A673 (cell line): ENCODE data around the gene PALD1. TPM values are rescaled to one million over a fixed set of nuclear protein-coding genes. Genes with fewer than 3 reads are reported as not detected.

ENCODE experiments used
- BruUV-seq: library from RNA; stranded (reverse); fragments of 400-500 nt; replicated peaks from 2 replicates; lab custom pipeline; 2021; lab: Mats Ljungman, UMichigan
- CTCF ChIA-PET: fragments of 300-600 bp; sonication (Branson Sonifier 250); formaldehyde crosslinking; loops from one replicate; lab custom pipeline; 2022; ENCODE audit warnings: antibody characterized with exemption; lab: Charles Lee
- POLR2A ChIA-PET: fragments of 300-600 bp; sonication (Branson Sonifier 250); formaldehyde crosslinking; loops from one replicate; lab custom pipeline; 2022; ENCODE audit warnings: antibody characterized with exemption; ENCODE audit not compliant: low non-redundant PET; lab: Charles Lee
- DNase-seq: peaks from one replicate; pipeline ENCODE4 v3.0.0-alpha.2; 2015; ENCODE audit warnings: low spot score
- H3K27ac ChIP-seq: fragments of 200-600 bp; sonication (generic); 2 replicates; pipeline ENCODE4 v1.5.1; 2016; ENCODE audit warnings: mixed run types, low read depth, mild to moderate bottlenecking, mixed read lengths, antibody characterized with exemption, low read length; ENCODE audit not compliant: poor library complexity, severe bottlenecking
- H3K27me3 ChIP-seq: fragments of 200-600 bp; sonication (generic); replicated peaks from 2 replicates; pipeline ENCODE4 v1.6.1; 2017; ENCODE audit warnings: mixed run types, low read depth, mild to moderate bottlenecking, mixed read lengths, antibody characterized with exemption, low read length; ENCODE audit not compliant: insufficient read depth, poor library complexity
- H3K36me3 ChIP-seq: fragments of 200-600 bp; sonication (generic); 2 replicates; pipeline ENCODE4 v1.6.1; 2016; ENCODE audit warnings: mixed run types, mild to moderate bottlenecking, mixed read lengths, antibody characterized with exemption, low read length; ENCODE audit not compliant: insufficient read depth, poor library complexity, severe bottlenecking
- H3K4me1 ChIP-seq: fragments of 200-600 bp; sonication (generic); 2 replicates; pipeline ENCODE4 v1.6.1; 2017; ENCODE audit warnings: mixed run types, mild to moderate bottlenecking, mixed read lengths, antibody characterized with exemption, low read length; ENCODE audit not compliant: insufficient read depth, poor library complexity, severe bottlenecking
- H3K4me3 ChIP-seq: fragments of 200-600 bp; sonication (generic); 2 replicates; pipeline ENCODE4 v1.5.1; 2016; ENCODE audit warnings: low read depth, mixed run types, mild to moderate bottlenecking, mixed read lengths, low read length; ENCODE audit not compliant: poor library complexity, severe bottlenecking
- H3K9me3 ChIP-seq: fragments of 200-600 bp; sonication (generic); 2 replicates; pipeline ENCODE4 v1.6.1; 2016; ENCODE audit warnings: mixed run types, low read depth, mild to moderate bottlenecking, mixed read lengths, antibody characterized with exemption, low read length; ENCODE audit not compliant: poor library complexity, severe bottlenecking
- CTCF ChIP-seq: fragments of 300-800, 200-600 bp; sonication (generic); conservative IDR thresholded peaks from 2 replicates; pipeline ENCODE4 v1.5.1; 2017; ENCODE audit warnings: low read depth, mild to moderate bottlenecking, antibody characterized with exemption, low read length, moderate library complexity, mixed read lengths
- EZH2 ChIP-seq: fragments of 200-600 bp; sonication (generic); IDR thresholded peaks from 2 replicates; pipeline ENCODE4 v1.6.1; 2017; ENCODE audit warnings: borderline replicate concordance, low read depth, mild to moderate bottlenecking, mixed read lengths, antibody characterized with exemption, low read length; ENCODE audit not compliant: poor library complexity, severe bottlenecking
- intact Hi-C: fragments of 100-400 bp; cut with micrococcal nuclease; formaldehyde crosslinking; loops from one replicate; pipeline ENCODE4 v1.10.0; 2022; ENCODE audit not compliant: unreplicated experiment
- total RNA-seq: library from RNA; stranded (reverse); gene quantifications from 2 replicates; pipeline ENCODE4 v1.2.3, GENCODE V29; 2021

Gene PALD1
- total RNA-seq, 1 experiment from 2014 or later = 9.0 TPM

GRCh38 chr10:70555371-70555770, 76.8 kb downstream of the PALD1 start:
- H3K4me3 ChIP-seq = no peak overlapping the region
- H3K27ac ChIP-seq = no peak overlapping the region
- H3K9me3 ChIP-seq = no peaks in the 10 kb centered on the region
- no peaks in the 10 kb centered on the region for H3K36me3 ChIP-seq
- H3K27me3 ChIP-seq = no peaks in the 10 kb centered on the region
- TF ChIP-seq CTCF (no peak), EZH2 (no peak)
- peaks cover 41% of the 10 kb centered on the region for H3K4me1 ChIP-seq
- POLR2A ChIA-PET = no interaction called here
- intact Hi-C loops = loop anchor here (10.0 kb wide), 2 partner anchors 119 to 729 kb away; partner anchors contain the start of gene ADAMTS14
- CTCF ChIA-PET = no interaction called here
- no peak for DNase-seq
- BruUV-seq = no TSS peak

GRCh38 chr10:70557086-70557845, 78.7 kb downstream of the PALD1 start:
- no TSS peak for BruUV-seq
- no peak overlapping the region for H3K4me3 ChIP-seq
- intact Hi-C loops = loop anchor here (10.0 kb wide), 2 partner anchors 118 to 728 kb away; partner anchors contain the start of gene ADAMTS14
- no peaks in the 10 kb centered on the region for H3K36me3 ChIP-seq
- ChIA-PET POLR2A (no interaction called here), CTCF (no interaction called here)
- H3K9me3 ChIP-seq = no peaks in the 10 kb centered on the region
- DNase-seq = no peak
- TF ChIP-seq EZH2 (no peak), CTCF (no peak)
- H3K27ac ChIP-seq = no peak overlapping the region
- no peaks in the 10 kb centered on the region for H3K27me3 ChIP-seq
- H3K4me1 ChIP-seq = peaks cover 37% of the 10 kb centered on the region

GRCh38 chr10:70557876-70558275, 79.3 kb downstream of the PALD1 start:
- no peak overlapping the region for H3K4me3 ChIP-seq
- no peaks in the 10 kb centered on the region for H3K36me3 ChIP-seq
- no peak for TF ChIP-seq EZH2
- TF ChIP-seq CTCF = no peak
- no peak overlapping the region for H3K27ac ChIP-seq
- DNase-seq = no peak
- no peaks in the 10 kb centered on the region for H3K27me3 ChIP-seq
- H3K4me1 ChIP-seq = peaks cover 31% of the 10 kb centered on the region
- no peaks in the 10 kb centered on the region for H3K9me3 ChIP-seq
- no TSS peak for BruUV-seq
- intact Hi-C loops = loop anchor here (2.0 to 10.0 kb wide), 3 partner anchors 117 to 727 kb away; partner anchors contain the start of gene ADAMTS14
- ChIA-PET POLR2A (no interaction called here), CTCF (no interaction called here)
